Measurements from ENCODE around the gene REXO5. TPM values are rescaled to one million over a fixed set of nuclear protein-coding genes. Genes with fewer than 3 reads are reported as not detected.

The REXO5 gene
- total RNA-seq, 1 experiment from 2014 or later: 14.5 TPM

- no peak for DNase-seq (ENCODE audit: low spot score)
Observed at GRCh38 chr16:20871941-20872815, 65.9 kb downstream of the REXO5 start.

- DNase-seq (ENCODE audit: low spot score): no peak
Observed at GRCh38 chr16:20873331-20873730, 67.0 kb downstream of the REXO5 start.

- no peak for DNase-seq (ENCODE audit: low spot score)
Observed at GRCh38 chr16:20874088-20874581, 67.8 kb downstream of the REXO5 start.

GRCh38 chr16:20875355-20875650 is 69.0 kb downstream of the REXO5 start:
- DNase-seq (ENCODE audit: low spot score): no peak

GRCh38 chr16:20878682-20879147 is 72.4 kb downstream of the REXO5 start:
- no peak for DNase-seq (ENCODE audit: low spot score)

GRCh38 chr16:20879175-20880040 is 73.1 kb downstream of the REXO5 start:
- DNase-seq (ENCODE audit: low spot score): peak; percentile 67

- no peak for DNase-seq (ENCODE audit: low spot score)
Observed at GRCh38 chr16:20880867-20881502, 74.7 kb downstream of the REXO5 start.

GRCh38 chr16:20881503-20881878 is 75.2 kb downstream of the REXO5 start:
- no peak for DNase-seq (ENCODE audit: low spot score)

GRCh38 chr16:20883554-20884239 is 77.4 kb downstream of the REXO5 start:
- no peak for DNase-seq (ENCODE audit: low spot score)

- DNase-seq (ENCODE audit: low spot score): no peak
Observed at GRCh38 chr16:20884240-20884556, 77.9 kb downstream of the REXO5 start.

- no peak for DNase-seq (ENCODE audit: low spot score)
Observed at GRCh38 chr16:20886320-20886719, 80.0 kb downstream of the REXO5 start.

GRCh38 chr16:20887207-20887606 is 80.9 kb downstream of the REXO5 start:
- no peak for DNase-seq (ENCODE audit: low spot score)

GRCh38 chr16:20889625-20890275 is 83.4 kb downstream of the REXO5 start:
- DNase-seq (ENCODE audit: low spot score): no peak

GRCh38 chr16:20894388-20894787 is 88.1 kb downstream of the REXO5 start:
- DNase-seq (ENCODE audit: low spot score): no peak

GRCh38 chr16:20897253-20897897 is 91.0 kb downstream of the REXO5 start:
- peak; percentile 68 for DNase-seq (ENCODE audit: low spot score)

- DNase-seq (ENCODE audit: low spot score): no peak
Observed at GRCh38 chr16:20897922-20898321, 91.6 kb downstream of the REXO5 start.

- DNase-seq (ENCODE audit: low spot score): peak; percentile 42
Observed at GRCh38 chr16:20899071-20899470, 92.7 kb downstream of the REXO5 start.
